HUES64 (cell line): ENCODE data around the gene ENTREP3. TPM values are rescaled to one million over a fixed set of nuclear protein-coding genes. Genes with fewer than 3 reads are reported as not detected.
A peak's percentile ranks its signal among the peaks of the same experiment; 100 is the strongest.

Source experiments
- H3K27ac ChIP-seq: 2 replicates; pipeline ENCODE4 v1.7.0; 2013; ENCODE audit warnings: low read depth, low read length, inconsistent platforms
- H3K27me3 ChIP-seq: 2 replicates; pipeline ENCODE4 v1.6.1; 2013; ENCODE audit warnings: mild to moderate bottlenecking, low read length; ENCODE audit not compliant: insufficient read depth
- H3K36me3 ChIP-seq: 2 replicates; pipeline ENCODE4 v1.6.1; 2013; ENCODE audit warnings: mild to moderate bottlenecking, low read length; ENCODE audit not compliant: insufficient read depth
- H3K4me1 ChIP-seq: 2 replicates; pipeline ENCODE4 v1.6.1; 2013; ENCODE audit warnings: mild to moderate bottlenecking, low read length, moderate library complexity; ENCODE audit not compliant: insufficient read depth
- H3K4me3 ChIP-seq: 2 replicates; pipeline ENCODE4 v1.5.1; 2013; ENCODE audit warnings: mild to moderate bottlenecking, low read length, moderate library complexity
- H3K9ac ChIP-seq: 2 replicates; pipeline ENCODE4 v1.6.1; 2013; ENCODE audit warnings: mild to moderate bottlenecking, low read depth, low read length
- H3K9me3 ChIP-seq: 2 replicates; pipeline ENCODE4 v1.6.1; 2013; ENCODE audit warnings: low read depth, low read length; ENCODE audit not compliant: insufficient read depth
- WGBS: fragments of 150-250, 120-280 bp; methylation state at CpG from one replicate; pipeline ENCODE4 v1.1.7; 2013; ENCODE audit warnings: missing lambda C conversion rate; 5-methylcytosine and 5-hydroxymethylcytosine counted together
- polyA plus RNA-seq, 2 experiments: library from polyadenylated mRNA; stranded (reverse); fragments of 50-300 nt; gene quantifications; one replicate each; pipeline ENCODE4 v1.2.3, GENCODE V29; 2013

ENTREP3 gene
- polyA plus RNA-seq (2013, experiment 1 of 2), result 33.7 TPM
- polyA plus RNA-seq (2013, experiment 2 of 2), result 40.1 TPM

DNA sequence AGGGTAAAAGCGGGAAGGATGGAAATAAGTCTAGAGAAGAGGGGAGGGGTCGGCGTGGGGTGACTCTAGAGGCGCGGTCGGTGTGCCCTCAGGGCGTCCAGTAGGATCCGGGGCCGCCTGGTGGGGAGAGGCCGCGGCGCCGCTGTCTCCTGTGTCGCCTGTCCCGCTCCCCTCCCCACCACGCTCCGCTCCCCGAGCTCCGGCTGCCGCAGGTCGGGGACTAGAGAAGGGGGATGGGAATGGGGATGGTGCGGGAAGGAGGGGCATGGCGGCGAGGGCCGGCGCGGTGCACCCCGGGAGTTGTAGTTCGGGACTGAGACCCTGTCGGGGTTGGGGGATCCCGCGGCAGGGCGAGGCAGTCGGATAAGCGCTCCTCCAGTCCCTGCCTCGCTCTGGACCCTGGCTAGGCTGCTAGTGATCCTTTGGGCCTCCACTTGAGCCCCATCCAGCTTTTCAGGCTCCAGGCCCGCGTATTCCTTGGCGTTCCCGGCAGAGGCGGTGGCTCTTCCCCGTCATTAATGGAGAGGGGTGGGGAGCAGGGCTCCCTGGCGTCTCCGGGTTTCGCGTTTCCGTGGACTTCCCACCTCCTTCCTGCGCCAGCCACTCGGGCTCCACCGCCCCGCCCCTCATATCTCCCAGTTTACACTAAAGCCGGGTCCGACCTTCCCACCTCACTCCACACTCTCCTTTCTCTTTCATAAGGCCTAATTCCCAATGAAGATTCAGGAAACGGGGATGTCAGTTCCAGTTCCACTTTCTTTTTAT is at the start of gene ENTREP3:
Gene ENTREP3, minus strand, starts transcription at position 241 of the 765 bp plus-strand sequence. CDS start 606 bp downstream, outside the sequence.
- WGBS, result 3% methylated on average over 45 of the region's 54 CpGs
- peak within 1 kb of the TSS; percentile 61 for H3K9ac ChIP-seq
- H3K36me3 ChIP-seq, result peaks cover 24% of the 10 kb centered on the region
- H3K27ac ChIP-seq, result no peak within 1 kb of the TSS
- no peaks in the 10 kb centered on the region for H3K27me3 ChIP-seq
- peaks cover 12% of the 10 kb centered on the region; the same call in 1 of the 2 replicates for H3K4me1 ChIP-seq
- peak within 1 kb of the TSS; percentile 79 for H3K4me3 ChIP-seq
- H3K9me3 ChIP-seq, result no peaks in the 10 kb centered on the region

GRCh38 chr1:155304558-155305063 is 49.3 kb upstream of the ENTREP3 start:
- no peaks in the 10 kb centered on the region for H3K36me3 ChIP-seq
- 89% methylated on average over 11 of the region's 11 CpGs for WGBS
- H3K27me3 ChIP-seq, result no peaks in the 10 kb centered on the region
- no peak overlapping the region for H3K27ac ChIP-seq
- H3K9ac ChIP-seq, result no peak overlapping the region
- H3K4me3 ChIP-seq, result no peak overlapping the region
- no peaks in the 10 kb centered on the region for H3K9me3 ChIP-seq
- H3K4me1 ChIP-seq, result no peaks in the 10 kb centered on the region

DNA sequence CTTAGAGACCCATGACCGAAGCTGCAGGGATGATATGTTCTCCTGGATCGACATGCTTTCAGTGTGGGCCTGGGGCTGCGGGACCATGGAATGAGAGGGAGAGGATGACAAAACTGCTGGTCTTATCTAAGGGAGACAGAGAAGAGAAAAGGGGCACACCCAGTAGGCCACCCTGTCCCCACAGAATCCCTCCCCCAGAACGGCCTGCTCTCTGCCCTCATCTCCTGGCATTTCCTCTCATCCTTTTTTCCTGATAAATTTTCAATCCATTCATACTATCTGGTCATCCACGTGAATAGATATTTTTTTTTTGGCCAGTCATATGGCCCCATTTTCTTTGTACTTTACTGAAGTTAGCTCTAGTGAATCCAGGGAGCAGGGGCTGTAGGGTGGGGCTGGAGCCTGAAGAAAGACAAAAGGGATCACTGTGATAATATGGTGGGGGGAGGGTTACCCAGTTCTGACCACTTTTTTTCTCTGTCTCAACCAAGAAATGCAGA is 46.1 kb upstream of the ENTREP3 start, which contains the start of gene PKLR:
Gene PKLR, minus strand, starts transcription at position 97 of the 500 bp plus-strand sequence. Its CDS starts 43 bp downstream, at position 54.
- 93% methylated on average over 5 of the region's 5 CpGs for WGBS
- H3K9me3 ChIP-seq, result no peaks in the 10 kb centered on the region
- H3K4me1 ChIP-seq, result no peaks in the 10 kb centered on the region
- H3K27ac ChIP-seq, result no peak within 1 kb of the TSS
- H3K4me3 ChIP-seq, result no peak within 1 kb of the TSS
- H3K27me3 ChIP-seq, result 0 out of 2 replicates have a peak, but pooled peaks cover 3% of the 10 kb centered on the region
- H3K36me3 ChIP-seq, result no peaks in the 10 kb centered on the region
- no peak within 1 kb of the TSS for H3K9ac ChIP-seq

GRCh38 chr1:155300553-155301329 is 45.5 kb upstream of the ENTREP3 start:
- H3K27me3 ChIP-seq, result peaks cover 8% of the 10 kb centered on the region
- no peaks in the 10 kb centered on the region for H3K36me3 ChIP-seq
- WGBS, result 93% methylated on average over 9 of the region's 9 CpGs
- H3K9me3 ChIP-seq, result no peaks in the 10 kb centered on the region
- H3K4me1 ChIP-seq, result no peaks in the 10 kb centered on the region
- no peak overlapping the region for H3K27ac ChIP-seq
- no peak overlapping the region for H3K4me3 ChIP-seq
- no peak overlapping the region for H3K9ac ChIP-seq

DNA sequence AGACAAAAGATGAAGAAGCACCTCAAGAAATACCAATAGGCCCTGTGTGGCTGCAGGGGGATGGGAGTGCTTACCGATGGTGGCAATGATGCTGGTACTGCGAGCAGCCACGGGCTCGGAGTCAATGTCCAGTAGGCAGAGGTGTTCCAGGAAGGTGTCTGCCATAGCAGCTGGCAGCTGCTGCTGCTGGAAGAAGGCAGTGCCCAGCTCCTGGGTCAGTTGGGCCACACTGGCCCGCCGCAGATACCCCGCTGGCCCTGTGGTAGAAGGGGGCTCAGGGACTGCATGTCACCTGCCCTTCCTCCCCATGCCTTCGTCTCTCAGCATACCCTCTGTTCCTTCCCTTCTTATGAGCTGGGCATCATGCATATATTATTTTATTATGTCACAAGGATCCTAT is 44.7 kb upstream of the ENTREP3 start:
- no peak overlapping the region for H3K4me3 ChIP-seq
- no peak overlapping the region for H3K9ac ChIP-seq
- 92% methylated on average over 7 of the region's 8 CpGs for WGBS
- H3K27me3 ChIP-seq, result peaks cover 15% of the 10 kb centered on the region
- no peaks in the 10 kb centered on the region for H3K36me3 ChIP-seq
- no peaks in the 10 kb centered on the region for H3K9me3 ChIP-seq
- H3K4me1 ChIP-seq, result no peaks in the 10 kb centered on the region
- H3K27ac ChIP-seq, result no peak overlapping the region

- Histone ChIP-seq H3K27me3 (peaks cover 39% of the 10 kb centered on the region), H3K9ac (no peak overlapping the region), H3K9me3 (no peaks in the 10 kb centered on the region), H3K27ac (no peak overlapping the region), H3K36me3 (no peaks in the 10 kb centered on the region), H3K4me3 (no peak overlapping the region), H3K4me1 (no peaks in the 10 kb centered on the region)
- 77% methylated on average over 7 of the region's 7 CpGs for WGBS
These were observed 42.1 kb upstream of the ENTREP3 start for GRCh38 chr1:155297384-155297783.

DNA sequence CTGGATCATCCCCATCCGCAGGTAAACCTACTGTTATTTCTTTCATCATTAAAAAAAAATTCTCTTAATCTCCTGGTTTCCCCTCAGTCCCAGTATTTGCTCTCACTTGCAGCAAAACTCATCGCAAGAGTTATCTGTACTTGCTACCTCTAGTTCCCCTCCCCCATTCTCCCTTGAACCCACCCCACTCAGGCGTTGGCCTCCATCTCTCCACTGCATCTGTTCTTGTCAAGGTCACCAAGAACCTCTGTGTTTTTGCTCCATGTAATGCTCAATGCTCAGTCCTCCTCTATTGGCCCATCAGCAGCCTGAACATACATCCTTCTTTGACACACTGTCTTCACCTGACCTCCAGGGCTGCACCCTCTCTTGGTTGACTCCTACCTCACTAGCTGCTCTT is 41.4 kb upstream of the ENTREP3 start:
- Histone ChIP-seq H3K27ac (no peak overlapping the region), H3K9ac (no peak overlapping the region), H3K36me3 (no peaks in the 10 kb centered on the region), H3K27me3 (peaks cover 39% of the 10 kb centered on the region), H3K9me3 (no peaks in the 10 kb centered on the region), H3K4me3 (no peak overlapping the region), H3K4me1 (no peaks in the 10 kb centered on the region)
- WGBS, result 91% methylated on average over 3 of the region's 3 CpGs

DNA sequence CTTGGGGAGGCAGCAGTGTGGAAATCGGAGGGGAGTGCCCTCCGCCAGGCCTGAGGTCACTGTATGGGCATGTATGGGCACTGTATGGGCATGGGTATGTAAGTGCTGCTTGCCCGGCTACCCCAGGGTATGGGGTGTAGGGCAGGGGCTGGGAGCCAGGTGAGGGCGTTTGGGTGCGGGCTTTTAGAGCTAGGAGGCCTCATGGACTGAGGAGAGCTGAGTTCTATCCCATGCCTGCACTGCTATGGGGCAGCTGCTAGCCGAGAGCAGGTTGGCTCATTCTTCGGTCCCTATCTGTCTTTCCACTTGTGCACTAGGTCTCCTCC is 40.6 kb upstream of the ENTREP3 start:
- Histone ChIP-seq H3K9ac (no peak overlapping the region), H3K27me3 (peaks cover 39% of the 10 kb centered on the region), H3K27ac (no peak overlapping the region), H3K36me3 (no peaks in the 10 kb centered on the region), H3K4me3 (peak overlapping the region; percentile 72), H3K4me1 (no peaks in the 10 kb centered on the region), H3K9me3 (no peaks in the 10 kb centered on the region)
- 73% methylated on average over 7 of the region's 7 CpGs for WGBS

DNA sequence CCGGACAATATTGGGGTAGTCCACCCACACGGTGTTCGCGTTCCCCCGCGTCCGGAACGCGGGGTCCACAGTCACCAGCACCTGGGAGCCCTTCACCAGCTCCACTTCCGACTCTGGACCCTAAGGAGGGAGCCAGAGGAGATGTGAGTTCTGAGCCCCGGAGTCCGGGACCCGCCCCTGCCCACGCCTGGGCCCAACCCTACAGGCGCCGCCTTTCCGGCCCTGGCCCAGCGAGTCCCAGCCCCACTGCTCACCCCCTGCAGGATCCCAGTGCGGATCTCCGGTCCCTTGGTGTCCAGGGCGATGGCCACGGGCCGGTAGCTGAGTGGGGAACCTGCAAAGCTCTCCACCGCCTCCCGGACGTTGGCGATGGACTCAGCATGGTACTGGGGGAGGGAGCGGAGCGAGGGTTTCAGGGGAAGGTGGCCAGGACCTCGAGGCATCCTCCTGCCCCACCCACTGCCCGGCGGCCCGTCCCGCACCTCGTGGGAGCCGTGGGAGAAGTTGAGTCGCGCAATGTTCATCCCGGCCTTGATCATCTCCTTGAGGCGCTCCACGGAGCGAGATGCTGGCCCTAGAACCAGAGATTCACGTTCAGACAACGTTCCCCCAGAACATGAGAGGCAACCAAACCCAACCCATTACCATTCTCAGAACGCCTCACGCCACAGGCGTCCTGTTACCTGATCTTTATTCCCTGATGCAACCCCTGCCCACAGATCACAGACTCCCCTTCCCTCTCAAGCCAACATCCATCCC is 40.1 kb upstream of the ENTREP3 start:
- H3K27ac ChIP-seq, result no peak overlapping the region
- H3K9ac ChIP-seq, result peak overlapping the region; percentile 33; the same call in 1 of the 2 replicates
- WGBS, result 5% methylated on average over 47 of the region's 47 CpGs
- H3K4me1 ChIP-seq, result no peaks in the 10 kb centered on the region
- no peaks in the 10 kb centered on the region for H3K36me3 ChIP-seq
- peaks cover 39% of the 10 kb centered on the region for H3K27me3 ChIP-seq
- H3K4me3 ChIP-seq, result peak overlapping the region; percentile 72
- H3K9me3 ChIP-seq, result no peaks in the 10 kb centered on the region

DNA sequence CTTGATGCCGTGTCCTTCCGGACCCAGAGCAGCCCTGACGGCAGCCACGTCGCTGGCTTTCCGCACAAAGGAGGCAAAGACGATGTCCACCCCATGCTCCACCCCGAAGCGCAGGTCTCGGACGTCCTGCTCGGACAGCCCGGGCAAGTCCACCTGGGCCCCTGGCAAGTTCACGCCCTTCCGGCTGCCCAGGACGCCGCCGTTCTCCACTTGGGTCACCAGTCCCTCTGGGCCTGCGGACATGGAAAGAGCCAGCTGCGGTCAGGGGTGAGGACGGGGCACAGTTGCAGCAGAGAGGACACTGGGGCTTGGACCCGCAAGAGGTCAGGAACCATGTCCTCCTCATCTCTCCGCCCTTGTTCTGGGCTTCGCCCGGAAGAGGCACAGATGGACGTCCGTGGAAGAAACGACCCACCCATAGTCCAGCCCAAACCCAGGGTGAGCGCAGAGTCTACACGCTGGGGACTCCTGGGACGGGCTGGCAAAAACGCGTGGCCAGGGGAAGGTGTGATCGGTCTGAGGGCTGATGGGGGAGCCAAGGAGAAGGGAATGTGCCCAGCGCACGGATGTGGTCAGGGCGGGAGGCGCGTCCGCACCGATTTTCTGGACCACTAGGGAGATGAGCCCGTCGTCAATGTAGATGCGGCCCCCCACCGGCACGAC is 39.4 kb upstream of the ENTREP3 start:
- Histone ChIP-seq H3K9ac (no peak overlapping the region), H3K9me3 (no peaks in the 10 kb centered on the region), H3K4me1 (no peaks in the 10 kb centered on the region), H3K4me3 (peak overlapping the region; percentile 72), H3K36me3 (no peaks in the 10 kb centered on the region), H3K27ac (no peak overlapping the region), H3K27me3 (peaks cover 39% of the 10 kb centered on the region)
- 40% methylated on average over 46 of the region's 46 CpGs for WGBS
